Bronchial epithelial cell (primary cell): Measurements from ENCODE around the gene CLDN14. TPM values are rescaled to one million over a fixed set of nuclear protein-coding genes. Genes with fewer than 3 reads are reported as not detected.
"Not testable (repeated sequence)": the region's sequence is repeated elsewhere in the genome, so short reads cannot be mapped to it uniquely, and the experiment has no call there.

Source experiments
- DNase-seq: peaks from one replicate; pipeline ENCODE4 v3.0.0-alpha.2; 2010; ENCODE audit warnings: low read depth
- FAIRE-seq: peaks from 2 replicates; lab custom pipeline; 2011; peaks lifted over from hg19 to GRCh38; lab: Jason Lieb, UNC
- H3K27me3 ChIP-seq: 2 replicates; pipeline ENCODE4 v1.5.1; 2011; ENCODE audit warnings: low read length; ENCODE audit not compliant: control insufficient read depth, insufficient read depth
- H3K36me3 ChIP-seq: 2 replicates; pipeline ENCODE4 v1.5.1; 2011; ENCODE audit warnings: low read length; ENCODE audit not compliant: control insufficient read depth, insufficient read depth
- H3K4me3 ChIP-seq: 2 replicates; pipeline ENCODE4 v1.5.1; 2011; ENCODE audit warnings: mild to moderate bottlenecking, low read depth, low read length, control low read depth
- CTCF ChIP-seq: IDR thresholded peaks from 2 replicates; pipeline ENCODE4 v1.5.1; 2011; ENCODE audit warnings: mild to moderate bottlenecking, moderate library complexity, low read length, control low read depth, inconsistent platforms; ENCODE audit not compliant: insufficient read depth, severe bottlenecking
- total RNA-seq: library from RNA; depleted of rRNA; stranded (reverse); fragments of >200 nt; gene quantifications from 2 replicates; pipeline ENCODE4 v1.2.1, GENCODE V29; 2014

CLDN14 gene
- total RNA-seq, 1 donor from 2014 or later, result not detected

- FAIRE-seq (peak; percentile 86), DNase-seq (no peak)
- Histone ChIP-seq H3K27me3 (no peaks in the 10 kb centered on the region), H3K4me3 (no peak overlapping the region), H3K36me3 (no peaks in the 10 kb centered on the region)
- TF ChIP-seq CTCF, result no peak
These were observed 1.7 kb upstream of the CLDN14 start for GRCh38 chr21:36481639-36482038.

GRCh38 chr21:36480618-36481017 lies 696 bp upstream of the CLDN14 start:
- DNase-seq (no peak), FAIRE-seq (no peak)
- Histone ChIP-seq H3K36me3 (no peaks in the 10 kb centered on the region), H3K4me3 (no peak overlapping the region), H3K27me3 (no peaks in the 10 kb centered on the region)
- TF ChIP-seq CTCF, result no peak

GRCh38 chr21:36478941-36479340 lies 981 bp downstream of the CLDN14 start:
- peak; percentile 27 for TF ChIP-seq CTCF
- DNase-seq, result peak; percentile 23
- Histone ChIP-seq H3K4me3 (no peak overlapping the region), H3K27me3 (no peaks in the 10 kb centered on the region), H3K36me3 (no peaks in the 10 kb centered on the region)
- FAIRE-seq, result no peak

- FAIRE-seq, result no peak
- no peaks in the 10 kb centered on the region for H3K27me3 ChIP-seq
- no peaks in the 10 kb centered on the region for H3K36me3 ChIP-seq
- DNase-seq, result peak; percentile 96
- H3K4me3 ChIP-seq, result no peak overlapping the region
- TF ChIP-seq CTCF, result no peak
These were observed 1.7 kb downstream of the CLDN14 start for GRCh38 chr21:36478207-36478701.

- FAIRE-seq (no peak), DNase-seq (no peak)
- H3K27me3 ChIP-seq, result no peaks in the 10 kb centered on the region
- H3K36me3 ChIP-seq, result no peaks in the 10 kb centered on the region
- no peak overlapping the region for H3K4me3 ChIP-seq
- TF ChIP-seq CTCF, result no peak
These were observed 2.4 kb downstream of the CLDN14 start for GRCh38 chr21:36477559-36477958.

- no peak for FAIRE-seq
- no peak for TF ChIP-seq CTCF
- no peaks in the 10 kb centered on the region for H3K27me3 ChIP-seq
- no peak for DNase-seq
- H3K36me3 ChIP-seq, result no peaks in the 10 kb centered on the region
- H3K4me3 ChIP-seq, result no peak overlapping the region
These were observed 2.9 kb downstream of the CLDN14 start for GRCh38 chr21:36477001-36477400.

- not testable (repeated sequence) for H3K27me3 ChIP-seq, DNase-seq, H3K4me3 ChIP-seq, H3K36me3 ChIP-seq, FAIRE-seq
These were observed 3.4 kb downstream of the CLDN14 start for GRCh38 chr21:36476541-36476940.
